ENCODE measurements around the gene SIAH1.

- no peak for TF ChIP-seq EZH2 (IDR thresholded peaks at IDR 0.05)
- no peak for TF ChIP-seq POLR2AphosphoS5 (IDR thresholded peaks at IDR 0.05; ENCODE audit: borderline replicate concordance, low read depth, low read length)
Observed at GRCh38 chr16:48372744-48373143, 12.5 kb downstream of the SIAH1 start.
